22Rv1 (cell line): ENCODE measurements around the gene TPCN2.

Experiments used
- H3K27ac ChIP-seq: fragments of 450-650 bp; 2 replicates; pipeline ENCODE4 v1.5.1; 2017
- ZFX ChIP-seq: fragments of 450-650 bp; IDR thresholded peaks from 2 replicates; pipeline ENCODE4 v1.6.1; 2017; ENCODE audit warnings: antibody characterized with exemption, borderline replicate concordance
- TF ChIP-seq, protein P1 (sequence below): fragments of 450-650 bp; IDR thresholded peaks from 2 replicates; pipeline ENCODE4 v1.5.1; 2017; ENCODE audit warnings: mild to moderate bottlenecking

TPCN2 gene

DNA sequence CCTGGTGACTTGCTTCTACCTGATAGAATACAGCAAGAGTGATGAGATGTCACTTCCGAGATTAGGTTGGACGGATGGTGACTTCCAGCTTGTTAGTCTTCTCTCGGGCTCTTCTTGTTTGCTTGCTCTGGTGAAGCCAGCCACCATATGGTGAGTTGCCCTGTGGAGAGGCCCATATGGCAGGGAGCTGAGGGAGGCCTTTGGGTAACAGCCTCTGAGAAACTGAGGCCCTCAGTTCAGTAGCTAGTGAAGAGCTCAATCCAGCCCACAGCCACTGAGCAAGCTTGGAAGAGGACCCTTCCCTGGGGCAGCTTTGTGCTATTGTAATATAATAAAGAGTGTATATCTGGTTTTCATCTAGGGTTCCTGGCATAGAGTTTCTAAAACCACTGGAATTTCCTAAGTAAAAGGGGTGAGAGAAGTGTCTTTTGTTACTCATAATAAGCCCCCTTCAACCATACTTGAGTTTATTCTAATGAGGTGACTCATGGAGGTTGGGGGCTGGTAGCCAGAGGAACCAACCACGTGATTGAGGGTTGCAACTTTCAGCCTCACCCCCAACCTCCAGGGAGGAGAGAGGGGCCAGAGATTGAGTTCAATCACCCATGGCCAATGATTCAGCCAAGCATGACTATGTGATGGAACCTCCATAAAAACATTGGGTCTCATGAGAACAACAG, 8.0 kb upstream of the TPCN2 start:
- no peak overlapping the region for H3K27ac ChIP-seq
- TF ChIP-seq, protein P1, sequence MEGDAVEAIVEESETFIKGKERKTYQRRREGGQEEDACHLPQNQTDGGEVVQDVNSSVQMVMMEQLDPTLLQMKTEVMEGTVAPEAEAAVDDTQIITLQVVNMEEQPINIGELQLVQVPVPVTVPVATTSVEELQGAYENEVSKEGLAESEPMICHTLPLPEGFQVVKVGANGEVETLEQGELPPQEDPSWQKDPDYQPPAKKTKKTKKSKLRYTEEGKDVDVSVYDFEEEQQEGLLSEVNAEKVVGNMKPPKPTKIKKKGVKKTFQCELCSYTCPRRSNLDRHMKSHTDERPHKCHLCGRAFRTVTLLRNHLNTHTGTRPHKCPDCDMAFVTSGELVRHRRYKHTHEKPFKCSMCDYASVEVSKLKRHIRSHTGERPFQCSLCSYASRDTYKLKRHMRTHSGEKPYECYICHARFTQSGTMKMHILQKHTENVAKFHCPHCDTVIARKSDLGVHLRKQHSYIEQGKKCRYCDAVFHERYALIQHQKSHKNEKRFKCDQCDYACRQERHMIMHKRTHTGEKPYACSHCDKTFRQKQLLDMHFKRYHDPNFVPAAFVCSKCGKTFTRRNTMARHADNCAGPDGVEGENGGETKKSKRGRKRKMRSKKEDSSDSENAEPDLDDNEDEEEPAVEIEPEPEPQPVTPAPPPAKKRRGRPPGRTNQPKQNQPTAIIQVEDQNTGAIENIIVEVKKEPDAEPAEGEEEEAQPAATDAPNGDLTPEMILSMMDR: no peak
- TF ChIP-seq ZFX: no peak

DNA sequence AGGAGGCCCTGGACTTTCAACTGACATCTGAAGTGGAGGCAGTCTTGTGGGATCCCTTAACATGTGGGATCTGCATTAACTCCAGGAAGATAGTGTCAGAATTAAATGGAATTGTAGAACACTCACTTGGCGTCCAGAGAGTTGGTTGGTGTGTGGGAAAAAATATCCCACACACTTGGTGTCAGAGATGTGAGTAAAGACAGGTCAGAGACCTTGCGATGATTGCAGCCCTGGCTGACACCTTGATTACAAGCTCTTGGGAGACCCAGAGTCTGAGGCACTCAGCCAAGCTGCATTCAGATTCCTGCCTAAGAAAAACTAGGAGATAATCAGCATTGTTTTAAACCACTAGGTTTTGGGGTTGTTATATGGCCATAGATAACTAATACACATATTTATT, 7.2 kb upstream of the TPCN2 start:
- TF ChIP-seq, protein P1: no peak
- no peak for TF ChIP-seq ZFX
- no peak overlapping the region for H3K27ac ChIP-seq

DNA sequence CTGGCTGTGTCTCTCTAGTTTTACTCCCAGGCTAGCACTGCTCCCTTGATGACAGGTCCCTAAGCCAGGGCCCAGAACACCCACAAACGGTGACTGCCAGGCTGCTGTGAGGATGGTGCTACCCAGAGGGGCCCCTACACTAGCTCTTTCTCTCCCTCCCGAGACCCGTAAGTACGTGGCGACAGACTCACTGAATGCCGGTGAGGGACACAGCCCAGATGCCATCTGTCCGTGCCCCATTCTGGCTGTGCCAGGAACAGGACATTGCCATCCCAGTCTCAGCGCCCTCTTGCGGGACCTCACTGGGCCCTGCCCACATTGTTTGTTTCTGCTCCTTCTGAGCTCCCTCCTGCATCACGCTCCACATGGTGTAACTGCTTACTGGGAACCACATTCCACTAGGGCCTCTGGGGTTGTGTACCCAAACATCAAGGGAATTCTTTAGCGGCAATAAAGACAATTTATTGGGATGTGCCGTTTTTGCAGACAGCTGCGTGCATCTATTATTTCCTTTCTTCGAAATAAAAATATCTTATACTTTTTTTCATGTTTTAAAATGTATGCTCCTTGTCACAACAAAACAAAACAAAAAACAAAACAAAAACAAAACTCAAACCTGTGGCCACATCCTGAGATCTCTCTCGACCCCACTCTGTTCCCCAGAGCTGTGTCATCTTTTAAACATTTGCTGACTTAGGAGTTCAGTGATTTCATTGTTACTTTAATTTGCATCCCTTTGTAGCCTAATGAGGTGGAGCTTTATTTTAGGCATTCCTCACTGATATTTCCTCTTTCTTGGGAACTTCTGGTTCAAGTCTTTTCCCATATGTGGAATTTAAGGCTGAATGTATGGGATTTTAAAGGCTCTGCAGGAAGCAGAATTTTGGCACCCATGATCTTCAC, 4.4 kb upstream of the TPCN2 start:
- H3K27ac ChIP-seq: no peak overlapping the region
- TF ChIP-seq, protein P1: peak; percentile 90
- no peak for TF ChIP-seq ZFX

DNA sequence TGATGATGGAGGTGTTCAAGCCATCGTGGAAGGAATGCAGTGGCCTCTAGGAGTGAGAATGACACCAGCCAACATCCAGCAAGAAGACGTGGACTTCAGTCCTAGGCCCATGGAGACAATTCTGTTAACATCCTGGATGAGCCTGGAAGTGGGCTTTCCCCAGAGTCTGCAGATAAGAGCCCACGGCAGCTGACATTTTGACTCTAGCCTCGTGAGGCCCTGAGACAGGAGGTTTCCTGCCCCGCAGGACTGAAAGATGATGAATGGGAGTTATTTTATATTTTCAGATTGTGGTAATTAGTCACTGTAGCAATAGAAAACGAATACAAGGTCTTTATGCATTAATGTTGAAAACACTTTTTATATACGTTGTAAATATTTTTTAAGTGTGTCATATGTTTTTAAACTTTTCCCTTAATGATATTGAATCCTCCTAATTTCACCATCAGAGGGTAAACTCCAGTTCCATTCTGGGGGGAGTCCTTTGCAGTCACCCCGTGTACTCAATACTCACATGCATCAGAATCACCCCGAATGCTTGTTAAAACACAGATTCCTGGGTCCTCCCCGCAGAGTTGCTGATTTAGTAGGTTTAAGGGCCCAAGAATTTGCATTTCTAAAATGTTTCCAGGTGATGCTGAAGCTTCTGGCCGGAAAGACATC, 570 bp upstream of the TPCN2 start:
- TF ChIP-seq ZFX: no peak
- TF ChIP-seq, protein P1: no peak
- no peak overlapping the region for H3K27ac ChIP-seq

DNA sequence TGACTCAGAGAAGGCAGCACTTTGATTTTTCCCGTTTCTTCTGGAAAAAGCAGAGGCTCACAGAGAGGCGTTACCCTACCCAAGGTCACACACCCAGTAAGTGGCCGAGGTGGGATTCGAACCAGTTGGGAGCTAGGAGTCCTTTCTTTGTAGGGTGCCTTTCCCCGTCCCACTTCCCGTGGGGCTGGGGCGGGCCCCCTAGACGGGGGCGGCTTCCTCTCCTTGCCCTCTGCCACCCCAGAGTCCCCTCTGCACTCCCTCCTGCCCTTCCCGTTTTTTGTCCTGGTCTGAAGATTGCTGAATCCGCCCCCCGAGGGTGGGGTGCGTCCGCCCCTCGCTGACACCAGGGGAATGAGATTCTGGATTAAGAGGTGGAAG, 747 bp downstream of the TPCN2 start:
- TF ChIP-seq, protein P1: no peak
- no peak for TF ChIP-seq ZFX
- H3K27ac ChIP-seq: peak overlapping the region; percentile 54

DNA sequence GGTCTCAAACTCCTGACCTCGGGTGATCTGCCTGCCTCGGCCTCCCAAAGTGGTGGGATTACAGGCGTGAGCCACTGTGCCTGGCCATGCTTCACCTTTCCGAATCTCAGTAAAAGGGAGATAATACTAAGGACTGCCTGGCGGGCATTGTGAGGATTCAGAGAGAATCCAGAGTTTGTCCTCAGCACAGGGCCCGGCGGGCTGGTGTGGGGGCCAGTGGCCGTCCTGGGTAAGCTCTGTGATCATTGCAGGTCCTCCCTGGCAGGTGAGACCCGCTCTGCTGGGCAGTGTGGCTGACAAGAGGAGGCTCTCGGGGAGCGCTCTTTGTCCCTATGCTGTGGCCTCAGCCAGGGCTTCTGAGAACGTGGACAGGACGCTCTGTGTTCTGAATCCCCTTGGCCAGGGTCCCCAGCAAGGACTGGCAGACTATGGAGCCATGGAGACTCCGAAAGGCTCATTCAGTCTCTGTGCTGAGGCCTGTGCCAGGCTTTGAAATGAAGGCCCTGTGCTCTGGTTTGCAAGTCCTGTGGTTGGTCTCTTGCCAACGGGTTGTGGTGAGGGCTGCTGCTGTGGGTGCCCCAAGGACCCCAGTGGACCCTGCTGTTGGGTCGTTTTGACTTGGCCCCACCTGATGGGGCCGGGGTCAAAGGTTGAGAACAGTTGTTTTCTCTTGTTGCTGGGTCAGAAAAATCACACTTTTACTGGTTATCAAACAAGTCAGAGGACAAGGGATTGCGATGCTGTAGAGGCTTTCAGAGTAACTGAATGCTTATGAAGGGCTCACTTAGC, 2.1 kb downstream of the TPCN2 start:
- TF ChIP-seq, protein P1: no peak
- no peak for TF ChIP-seq ZFX
- no peak overlapping the region for H3K27ac ChIP-seq
